ENCODE data around the gene OR4D10. TPM values are rescaled to one million over a fixed set of nuclear protein-coding genes. Genes with fewer than 3 reads are reported as not detected.
A peak's percentile ranks its signal among the peaks of the same experiment; 100 is the strongest.
"Not testable (repeated sequence)": the region's sequence is repeated elsewhere in the genome, so short reads cannot be mapped to it uniquely, and the experiment has no call there.

The OR4D10 gene
- not detected in 2 replicates for polyA plus RNA-seq (2014; cell fraction: cytosol; rRNA removed)
- not detected in 2 replicates for polyA plus RNA-seq (2014; cell fraction: nucleus; rRNA removed)

DNA sequence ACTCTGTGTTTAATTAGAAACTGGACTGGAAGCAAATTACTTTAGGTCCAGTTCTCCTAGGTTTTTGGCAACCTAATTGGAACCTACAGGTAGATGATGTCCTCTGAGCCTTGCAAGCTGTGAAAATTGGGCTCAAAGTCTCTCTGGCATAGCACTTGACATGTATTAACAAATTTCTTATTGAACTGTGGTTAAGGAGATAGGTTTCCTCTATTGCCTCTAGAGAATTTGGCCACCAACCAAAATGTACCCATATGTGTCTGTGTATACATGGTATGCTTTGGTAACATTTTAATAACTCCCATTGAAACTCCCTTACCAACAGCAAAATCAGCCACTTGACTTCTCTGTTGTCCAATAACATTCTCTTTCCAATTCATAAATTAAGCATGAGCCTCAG, at the start of gene OR4D10:
Gene OR4D10, plus strand, starts transcription at position 301 of the 400 bp plus-strand sequence. CDS start 4,115 bp downstream, outside the sequence.
- DNase-seq (ENCODE audit: low spot score) = no peak

- DNase-seq (ENCODE audit: low spot score) = no peak
These were observed 49.3 kb upstream of the OR4D10 start for GRCh38 chr11:59423835-59424234.

DNA sequence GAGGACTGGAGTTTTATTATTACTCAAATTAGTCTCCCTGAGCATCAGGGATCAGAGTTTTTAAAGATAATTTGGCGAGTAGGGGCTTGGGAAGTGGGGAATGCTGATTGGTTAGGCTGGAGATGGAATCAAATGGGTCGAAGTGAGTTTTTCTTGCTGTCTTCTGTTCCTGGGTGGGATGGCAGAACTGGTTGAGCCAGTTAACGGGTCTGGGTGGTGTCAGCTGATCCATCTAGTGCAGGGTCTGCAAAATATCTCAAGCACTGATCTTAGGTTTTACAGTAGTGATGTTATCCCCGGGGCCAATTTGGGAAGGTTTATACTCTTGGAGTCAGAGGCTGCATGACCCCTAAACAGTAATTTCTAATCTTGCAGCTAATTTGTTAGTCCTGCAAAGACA, 48.0 kb upstream of the OR4D10 start:
- DNase-seq (ENCODE audit: low spot score) = no peak

DNA sequence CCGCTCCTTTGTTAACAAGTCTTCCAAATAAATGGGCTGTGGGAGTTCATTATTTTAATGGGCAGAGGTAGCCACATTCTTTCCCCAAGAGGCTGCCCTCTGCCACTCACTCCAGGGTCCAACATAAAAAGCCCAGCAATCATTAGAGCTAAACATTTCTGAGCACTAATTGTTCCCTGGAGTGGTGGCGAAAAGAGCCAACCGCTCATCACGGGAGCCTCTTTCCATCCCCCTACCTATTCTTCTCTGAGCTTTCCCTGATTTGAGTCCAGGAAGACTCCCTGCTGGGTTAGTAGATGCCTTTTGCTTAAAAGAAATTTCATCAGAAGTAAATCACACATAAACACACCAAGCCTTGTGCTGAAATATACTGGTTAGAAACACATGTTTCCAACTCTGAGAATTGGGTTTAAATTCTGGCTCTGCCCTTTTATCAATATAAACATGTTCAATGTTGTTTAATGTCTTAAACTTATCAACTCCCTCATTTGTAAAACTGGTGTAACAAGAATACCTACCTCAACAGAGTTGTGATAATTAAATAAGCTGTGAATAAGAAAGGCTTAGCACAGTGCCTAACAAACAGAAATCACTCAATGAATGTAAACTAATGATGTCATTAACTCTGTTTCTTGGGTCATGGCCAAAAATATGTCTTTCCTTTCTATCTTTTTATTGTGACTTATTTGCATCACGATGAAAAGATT, 46.6 kb upstream of the OR4D10 start, which contains the start of gene OR5A2:
Gene OR5A2, minus strand, starts transcription at position 53 of the 707 bp plus-strand sequence. CDS start 3,460 bp downstream, outside the sequence.
- no peak for DNase-seq (ENCODE audit: low spot score)

DNA sequence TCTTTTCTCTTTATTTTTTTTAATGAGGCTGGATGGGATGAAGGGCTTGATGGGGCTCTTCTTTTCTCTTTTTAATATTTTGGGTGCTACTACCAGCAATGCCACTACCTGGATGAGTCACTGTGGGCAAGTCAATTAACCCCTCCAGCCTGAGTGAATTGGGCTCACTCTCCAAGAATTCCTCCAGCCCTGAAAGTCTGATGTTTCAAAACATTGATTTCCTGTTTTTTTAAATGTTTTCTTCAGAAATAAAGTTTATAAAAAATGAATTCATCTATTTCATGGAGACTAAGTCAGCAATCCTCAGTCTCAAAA, 46.1 kb upstream of the OR4D10 start:
- no peak for DNase-seq (ENCODE audit: low spot score)

- DNase-seq (ENCODE audit: low spot score) = peak; percentile 34
These were observed 43.1 kb upstream of the OR4D10 start for GRCh38 chr11:59429924-59430516.

GRCh38 chr11:59436169-59436568, 36.9 kb upstream of the OR4D10 start, which contains the start of gene OR5A1:
Gene OR5A1, plus strand, starts transcription at chr11:59436469. Its CDS starts 6,700 bp downstream, at chr11:59443169.
- no peak for DNase-seq (ENCODE audit: low spot score)

DNA sequence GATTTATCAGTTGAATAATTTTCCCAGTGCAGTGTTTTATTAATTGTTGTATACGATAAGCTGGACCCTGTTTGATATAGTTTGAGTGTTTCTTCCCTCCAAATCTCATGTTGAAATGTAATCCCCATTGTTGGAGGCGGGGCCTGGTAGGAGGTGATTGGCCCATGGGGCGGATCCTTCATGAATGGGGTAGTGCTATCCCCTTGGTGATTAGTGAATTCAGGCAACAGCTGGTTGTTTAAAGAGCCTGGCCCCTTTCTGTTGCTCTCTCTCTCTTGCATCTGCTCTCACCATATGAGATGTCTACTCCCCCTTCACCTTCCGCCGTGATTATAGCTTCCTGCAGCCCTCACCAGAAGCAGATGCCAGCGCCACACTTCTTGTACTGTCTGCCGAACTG, 35.3 kb upstream of the OR4D10 start:
- DNase-seq (ENCODE audit: low spot score) = no peak

DNA sequence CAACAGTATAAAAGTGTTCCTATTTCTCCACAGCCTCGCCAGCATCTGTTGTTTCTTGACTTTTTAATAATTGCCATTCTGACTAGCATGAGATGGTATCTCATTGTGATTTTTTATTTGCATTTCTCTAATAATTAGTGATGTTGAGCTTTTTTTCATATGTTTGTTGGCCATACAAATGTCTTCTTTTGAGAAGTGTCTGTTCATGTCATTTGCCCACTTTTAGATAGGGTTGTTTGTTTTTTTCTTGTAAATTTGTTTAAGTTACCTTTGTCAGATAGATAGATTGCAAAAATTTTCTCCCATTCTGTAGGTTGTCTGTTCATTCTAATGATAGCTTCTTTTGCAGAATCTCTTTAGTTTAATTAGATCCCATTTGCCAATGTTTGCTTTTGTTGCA, 27.5 kb upstream of the OR4D10 start:
- not testable (repeated sequence) for DNase-seq (ENCODE audit: low spot score)

DNA sequence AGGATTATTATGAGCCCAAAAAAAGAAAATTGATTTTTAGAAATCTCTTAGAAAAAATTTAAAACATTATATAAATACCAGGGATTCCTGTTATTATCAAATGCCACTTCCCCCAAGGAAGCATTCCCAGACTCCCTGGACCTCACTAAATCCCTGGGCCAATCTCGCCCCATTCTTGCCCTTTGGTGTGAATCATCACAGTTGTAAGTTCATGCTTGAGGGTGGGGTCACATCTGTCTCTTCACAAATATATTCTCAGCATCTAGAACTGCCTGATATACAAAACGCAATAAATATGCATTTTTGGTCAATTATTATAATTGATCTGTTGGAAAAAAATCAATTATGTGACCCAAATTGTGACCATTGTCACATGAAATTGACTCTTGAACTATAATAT, 24.6 kb upstream of the OR4D10 start:
- no peak for DNase-seq (ENCODE audit: low spot score)

- no peak for DNase-seq (ENCODE audit: low spot score)
These were observed 16.5 kb upstream of the OR4D10 start, which contains the start of gene OR4D6 for GRCh38 chr11:59456661-59457060. Gene OR4D6, plus strand, starts transcription at chr11:59456961. Its CDS starts 0 bp downstream, at chr11:59456961.

DNA sequence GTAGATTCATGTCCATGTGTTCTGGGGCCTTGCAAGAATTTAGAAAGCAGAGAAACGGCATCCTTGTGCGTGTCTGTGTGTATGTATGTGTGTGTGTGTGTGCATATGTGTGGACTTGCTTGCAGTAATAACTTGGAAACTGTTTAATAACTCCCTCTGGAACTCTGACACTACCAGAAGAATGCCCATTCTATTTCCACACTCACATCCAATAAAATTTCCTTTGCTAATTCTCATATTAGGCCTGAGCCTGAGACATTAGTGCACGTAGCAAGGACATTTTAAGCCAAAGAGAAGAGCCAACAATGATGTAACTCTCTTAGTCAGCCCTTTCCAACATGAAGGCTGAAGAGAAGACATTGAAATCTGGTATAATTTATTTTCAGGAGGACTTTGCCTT, 13.2 kb upstream of the OR4D10 start:
- DNase-seq (ENCODE audit: low spot score) = no peak

DNA sequence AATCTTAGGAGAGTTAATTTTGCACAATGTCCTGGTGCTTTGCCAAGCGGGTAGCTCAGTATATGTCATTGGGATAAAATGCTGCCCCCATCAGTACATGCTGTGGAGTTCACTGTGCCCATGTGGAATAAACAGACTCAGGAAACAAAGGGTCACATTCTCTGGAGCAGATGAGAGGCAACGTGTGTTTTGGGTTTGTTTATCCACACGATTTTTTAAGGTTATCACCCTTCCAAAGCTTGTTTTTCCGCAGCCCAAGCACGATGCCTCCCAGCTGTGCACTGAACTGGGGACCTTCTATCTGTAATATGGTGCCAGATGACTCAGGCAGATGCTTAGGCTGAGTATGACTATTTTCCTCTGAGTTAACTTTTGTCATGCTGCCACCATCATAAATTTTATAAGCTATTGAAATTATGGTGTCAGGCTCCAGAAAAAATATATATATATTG, 9.9 kb upstream of the OR4D10 start:
- no peak for DNase-seq (ENCODE audit: low spot score)

DNA sequence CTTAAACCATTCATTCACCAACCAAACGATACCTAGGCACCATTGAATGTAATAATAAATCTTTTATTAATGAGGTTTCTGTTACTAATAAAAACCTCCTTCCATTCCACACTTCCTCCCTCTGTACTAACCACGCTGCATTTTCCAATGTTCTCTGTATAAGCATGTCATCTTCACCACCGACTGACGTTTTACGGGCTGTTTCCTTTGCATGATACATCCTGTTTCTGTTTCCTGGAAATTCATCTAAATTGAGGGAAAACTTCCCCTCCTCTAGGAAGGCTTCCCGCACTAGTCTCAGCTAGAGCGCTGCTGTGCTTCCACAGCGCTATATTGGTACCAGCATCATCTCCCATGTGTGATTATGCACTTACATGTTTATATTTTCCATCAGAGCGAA, 2.1 kb downstream of the OR4D10 start:
- no peak for DNase-seq (ENCODE audit: low spot score)

DNA sequence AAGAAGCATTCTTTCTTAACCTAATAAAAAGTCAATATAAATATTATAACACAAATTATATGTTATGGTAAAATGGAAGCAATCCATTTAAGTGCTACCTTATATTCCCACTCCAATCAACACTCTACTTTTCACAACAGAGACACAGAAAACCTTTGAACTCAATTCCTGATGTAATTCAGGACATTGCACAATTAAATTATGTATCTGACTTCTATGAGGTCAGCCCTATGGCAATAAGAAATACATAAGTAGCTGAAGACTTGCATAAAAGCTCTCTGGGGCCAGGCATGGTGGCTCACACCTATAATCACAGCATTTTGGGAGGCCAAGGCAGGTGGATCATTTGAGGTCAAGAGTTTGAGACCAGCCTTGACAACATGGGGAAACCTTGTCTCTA, 6.8 kb downstream of the OR4D10 start:
- no peak for DNase-seq (ENCODE audit: low spot score)

DNA sequence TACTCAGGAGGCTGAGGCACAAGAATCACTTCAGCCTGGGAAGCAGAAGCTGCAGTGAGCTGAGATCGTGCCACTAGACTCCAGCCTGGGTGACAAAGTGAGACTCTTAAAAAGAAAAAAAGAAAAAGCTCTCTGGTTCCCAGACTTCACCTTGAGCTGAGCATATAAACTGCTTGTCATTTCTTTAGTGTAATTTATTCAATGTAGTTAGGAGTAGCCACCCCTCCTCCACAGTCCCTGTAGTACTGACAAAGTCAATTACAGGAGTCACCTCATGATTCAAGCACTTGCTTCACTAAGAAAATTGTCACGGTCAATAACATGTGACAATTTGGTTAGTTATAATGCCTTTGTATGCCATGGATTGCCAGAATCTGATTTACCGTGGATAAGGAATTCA, 7.2 kb downstream of the OR4D10 start:
- DNase-seq (ENCODE audit: low spot score) = no peak

GRCh38 chr11:59501931-59502330, 28.8 kb downstream of the OR4D10 start:
- no peak for DNase-seq (ENCODE audit: low spot score)

- DNase-seq (ENCODE audit: low spot score) = no peak
These were observed 30.2 kb downstream of the OR4D10 start, which contains the start of gene OR4D11 for GRCh38 chr11:59503276-59503675. Gene OR4D11, plus strand, starts transcription at chr11:59503576. Its CDS starts 0 bp downstream, at chr11:59503576.

GRCh38 chr11:59510941-59511589, 38.0 kb downstream of the OR4D10 start, which contains the start of gene OR4D9:
Gene OR4D9, plus strand, starts transcription at chr11:59511539. Its CDS starts 3,374 bp downstream, at chr11:59514913.
- DNase-seq (ENCODE audit: low spot score) = no peak

- no peak for DNase-seq (ENCODE audit: low spot score)
These were observed 38.6 kb downstream of the OR4D10 start for GRCh38 chr11:59511675-59512074.

DNA sequence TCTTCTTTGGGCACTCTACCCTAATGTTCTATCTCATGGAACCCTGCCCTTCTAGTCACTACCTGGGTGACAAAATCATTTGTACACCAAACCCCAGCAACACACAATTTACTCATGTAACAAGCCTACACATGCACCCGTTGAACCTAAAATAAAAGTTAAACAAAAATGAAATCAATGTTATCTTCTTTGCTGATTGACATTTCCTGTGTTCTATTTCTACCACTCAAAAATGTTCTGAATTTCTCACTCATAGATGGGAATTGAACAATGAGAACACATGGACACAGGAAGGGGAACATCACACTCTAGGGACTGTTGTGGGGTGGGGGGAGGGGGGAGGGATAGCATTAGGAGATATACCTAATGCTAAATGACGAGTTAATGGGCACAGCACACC, 47.0 kb downstream of the OR4D10 start:
- DNase-seq (ENCODE audit: low spot score) = not testable (repeated sequence)

- no peak for DNase-seq (ENCODE audit: low spot score)
These were observed 47.6 kb downstream of the OR4D10 start for GRCh38 chr11:59520741-59521140.

Measured in SK-N-DZ (cell line).